ENCODE measurements around the gene MALT1. TPM values are rescaled to one million over a fixed set of nuclear protein-coding genes. Genes with fewer than 3 reads are reported as not detected.
"Not testable (repeated sequence)": the region's sequence is repeated elsewhere in the genome, so short reads cannot be mapped to it uniquely, and the experiment has no call there.

MALT1 gene, protein sequence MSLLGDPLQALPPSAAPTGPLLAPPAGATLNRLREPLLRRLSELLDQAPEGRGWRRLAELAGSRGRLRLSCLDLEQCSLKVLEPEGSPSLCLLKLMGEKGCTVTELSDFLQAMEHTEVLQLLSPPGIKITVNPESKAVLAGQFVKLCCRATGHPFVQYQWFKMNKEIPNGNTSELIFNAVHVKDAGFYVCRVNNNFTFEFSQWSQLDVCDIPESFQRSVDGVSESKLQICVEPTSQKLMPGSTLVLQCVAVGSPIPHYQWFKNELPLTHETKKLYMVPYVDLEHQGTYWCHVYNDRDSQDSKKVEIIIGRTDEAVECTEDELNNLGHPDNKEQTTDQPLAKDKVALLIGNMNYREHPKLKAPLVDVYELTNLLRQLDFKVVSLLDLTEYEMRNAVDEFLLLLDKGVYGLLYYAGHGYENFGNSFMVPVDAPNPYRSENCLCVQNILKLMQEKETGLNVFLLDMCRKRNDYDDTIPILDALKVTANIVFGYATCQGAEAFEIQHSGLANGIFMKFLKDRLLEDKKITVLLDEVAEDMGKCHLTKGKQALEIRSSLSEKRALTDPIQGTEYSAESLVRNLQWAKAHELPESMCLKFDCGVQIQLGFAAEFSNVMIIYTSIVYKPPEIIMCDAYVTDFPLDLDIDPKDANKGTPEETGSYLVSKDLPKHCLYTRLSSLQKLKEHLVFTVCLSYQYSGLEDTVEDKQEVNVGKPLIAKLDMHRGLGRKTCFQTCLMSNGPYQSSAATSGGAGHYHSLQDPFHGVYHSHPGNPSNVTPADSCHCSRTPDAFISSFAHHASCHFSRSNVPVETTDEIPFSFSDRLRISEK
- 22.0 and 23.6 TPM in 2 replicates for total RNA-seq (2014; rRNA removed; shearing (Covaris generic); ENCODE audit: low replicate concordance)

DNA sequence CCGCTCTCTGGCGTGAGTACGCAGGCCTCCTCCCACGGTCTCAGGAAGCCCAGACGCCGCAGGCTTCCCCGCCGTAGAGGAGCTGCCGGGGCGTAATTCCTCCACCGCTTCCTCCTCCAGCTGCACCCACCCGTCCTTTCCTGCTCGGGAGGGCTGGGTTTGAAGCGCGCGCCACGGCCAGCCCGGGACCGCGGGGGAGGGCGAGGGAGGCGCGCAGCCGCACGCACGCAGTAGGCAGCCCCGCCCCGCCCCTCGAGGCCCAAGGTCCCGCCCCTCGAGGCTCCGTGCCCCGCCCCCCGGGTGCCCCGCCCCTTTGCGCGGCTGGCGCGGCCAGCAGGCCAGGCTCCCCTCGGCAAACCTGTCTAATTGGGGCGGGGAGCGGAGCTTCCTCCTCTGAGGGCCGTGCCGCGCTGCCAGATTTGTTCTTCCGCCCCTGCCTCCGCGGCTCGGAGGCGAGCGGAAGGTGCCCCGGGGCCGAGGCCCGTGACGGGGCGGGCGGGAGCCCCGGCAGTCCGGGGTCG lies at the start of gene MALT1:
TSS of gene MALT1 (plus strand) at position 355 of the 521 bp plus-strand sequence. CDS start 179 bp downstream, outside the sequence.
- in situ Hi-C loops (cut with HindIII; ENCODE audit: low pct_unique_long_range_greater_than_20kb, low sequenced_read_pairs), result no loop called here

DNA sequence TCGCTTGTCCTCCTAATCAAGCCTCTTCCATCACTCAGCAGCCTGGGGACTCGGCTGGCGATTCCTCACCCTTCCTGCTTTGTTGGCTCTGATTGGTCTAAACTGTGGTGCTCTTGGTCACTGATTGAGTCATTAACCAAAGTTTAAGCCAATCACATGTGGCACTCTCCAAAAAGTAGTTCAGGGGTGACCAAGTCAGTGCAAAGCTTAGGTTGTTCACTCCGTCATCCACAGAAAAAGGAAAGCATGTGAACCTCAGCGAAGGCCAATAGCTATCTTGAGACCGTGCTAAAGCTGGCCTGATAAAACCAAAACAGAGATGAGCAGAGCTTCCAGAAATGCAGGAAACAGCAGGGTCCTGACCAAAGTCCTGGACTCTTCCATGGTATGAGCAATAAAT lies 47.3 kb upstream of the MALT1 start:
- DNase-seq (ENCODE audit: low read depth), result no peak
- in situ Hi-C loops (cut with HindIII; ENCODE audit: low pct_unique_long_range_greater_than_20kb, low sequenced_read_pairs), result no loop called here

More for the DNA sequence above, at the start of gene MALT1:
- peak; percentile 87 for DNase-seq (ENCODE audit: low read depth)

DNA sequence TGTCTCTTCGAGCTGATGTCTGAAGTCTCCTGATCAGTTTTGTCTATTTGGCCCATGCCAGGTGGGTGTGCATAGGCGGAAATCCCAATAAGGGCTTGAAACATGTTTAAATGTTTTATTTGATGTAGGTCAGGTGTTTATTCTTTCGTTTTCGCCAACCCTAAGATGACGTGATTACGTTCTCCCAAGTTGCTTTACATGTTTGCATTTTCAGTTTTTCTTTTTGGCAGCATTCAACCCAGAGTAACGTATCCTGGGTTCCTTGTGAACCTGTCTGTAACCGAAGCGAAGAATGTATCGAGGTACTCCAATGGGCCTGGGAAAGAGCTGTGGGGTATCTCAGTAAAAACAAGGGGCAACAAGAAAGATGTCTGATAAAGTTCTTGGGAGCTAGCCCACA lies 45.4 kb upstream of the MALT1 start:
- in situ Hi-C loops (cut with HindIII; ENCODE audit: low pct_unique_long_range_greater_than_20kb, low sequenced_read_pairs), result no loop called here
- no peak for DNase-seq (ENCODE audit: low read depth)

DNA sequence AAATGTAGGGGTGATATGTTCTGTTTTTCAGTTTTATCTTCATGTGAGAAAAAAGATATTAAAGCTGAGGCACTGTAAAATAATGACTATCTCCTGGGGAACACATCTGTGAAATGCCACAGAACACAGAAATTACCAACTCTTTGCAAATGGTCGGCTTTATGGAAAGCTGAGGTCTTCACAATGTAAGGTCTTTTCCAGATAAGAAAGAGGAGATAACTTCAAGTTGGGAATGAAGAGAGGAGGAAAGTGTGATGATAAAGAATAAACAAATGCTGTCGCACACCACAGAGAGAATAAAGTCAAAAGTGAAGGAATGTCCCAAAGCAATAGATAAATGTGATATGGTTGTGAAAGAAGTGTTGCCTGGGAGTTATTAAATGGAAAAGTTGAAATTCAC lies 41.2 kb upstream of the MALT1 start:
- in situ Hi-C loops (cut with HindIII; ENCODE audit: low pct_unique_long_range_greater_than_20kb, low sequenced_read_pairs), result no loop called here
- DNase-seq (ENCODE audit: low read depth), result no peak

DNA sequence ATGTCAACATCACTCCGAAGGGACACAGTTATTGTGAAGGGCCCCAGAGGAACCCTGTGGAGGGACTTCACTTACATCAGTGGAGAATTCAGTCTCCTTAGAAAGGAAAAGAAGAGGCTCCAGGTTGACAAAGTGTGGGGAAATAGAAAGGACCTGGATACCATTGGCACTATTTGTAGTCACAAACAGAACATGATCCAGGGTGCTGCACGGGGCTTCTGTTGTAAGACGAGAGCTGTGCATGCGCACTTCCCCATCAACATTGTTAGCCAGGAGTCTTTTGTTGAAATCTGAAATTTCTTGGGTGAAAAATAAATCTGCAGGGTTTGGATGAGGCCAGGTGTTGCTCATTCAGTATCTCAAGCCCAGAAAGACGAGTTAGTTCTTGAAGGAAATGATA lies 40.0 kb upstream of the MALT1 start:
- in situ Hi-C loops (cut with HindIII; ENCODE audit: low pct_unique_long_range_greater_than_20kb, low sequenced_read_pairs), result no loop called here
- no peak for DNase-seq (ENCODE audit: low read depth)

DNA sequence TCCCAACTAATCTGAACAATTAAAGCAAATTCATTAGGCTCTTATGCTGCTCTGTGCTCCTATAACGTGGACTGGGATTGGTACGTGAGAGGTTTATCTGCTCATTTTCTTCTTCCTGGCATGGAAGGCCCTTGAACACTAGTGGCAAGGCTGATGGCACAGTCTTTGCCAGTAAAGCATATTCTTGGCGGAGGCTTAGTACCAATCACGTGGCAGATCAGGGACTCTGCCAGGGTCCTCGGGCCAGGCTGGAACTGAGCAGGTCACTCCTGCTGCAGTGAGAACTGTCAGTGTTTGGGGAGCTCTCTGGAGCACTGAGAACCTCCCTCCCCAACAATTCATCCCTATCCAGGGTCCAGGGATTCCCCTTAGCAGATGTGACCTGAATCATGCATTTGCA lies 38.7 kb upstream of the MALT1 start:
- DNase-seq (ENCODE audit: low read depth), result no peak
- in situ Hi-C loops (cut with HindIII; ENCODE audit: low pct_unique_long_range_greater_than_20kb, low sequenced_read_pairs), result no loop called here

DNA sequence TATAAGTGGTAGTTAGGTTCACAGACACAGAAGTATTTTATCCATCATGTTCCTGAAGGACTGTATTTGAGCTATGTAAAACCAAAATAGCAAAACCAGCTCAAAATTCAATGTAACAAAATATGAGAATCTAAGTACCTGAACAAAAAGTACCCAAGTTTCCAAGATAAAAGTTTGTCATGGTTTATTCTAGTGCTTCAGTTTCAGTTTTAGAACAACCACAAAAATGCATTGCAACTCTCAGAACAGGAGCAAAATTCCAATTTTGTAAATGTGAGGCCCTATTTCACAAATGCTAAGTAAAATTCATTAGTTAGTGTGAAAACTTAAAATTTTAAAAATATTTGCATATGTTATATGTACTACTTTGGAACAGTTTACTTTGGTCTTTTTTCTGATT lies 37.4 kb upstream of the MALT1 start:
- DNase-seq (ENCODE audit: low read depth), result no peak
- in situ Hi-C loops (cut with HindIII; ENCODE audit: low pct_unique_long_range_greater_than_20kb, low sequenced_read_pairs), result no loop called here

DNA sequence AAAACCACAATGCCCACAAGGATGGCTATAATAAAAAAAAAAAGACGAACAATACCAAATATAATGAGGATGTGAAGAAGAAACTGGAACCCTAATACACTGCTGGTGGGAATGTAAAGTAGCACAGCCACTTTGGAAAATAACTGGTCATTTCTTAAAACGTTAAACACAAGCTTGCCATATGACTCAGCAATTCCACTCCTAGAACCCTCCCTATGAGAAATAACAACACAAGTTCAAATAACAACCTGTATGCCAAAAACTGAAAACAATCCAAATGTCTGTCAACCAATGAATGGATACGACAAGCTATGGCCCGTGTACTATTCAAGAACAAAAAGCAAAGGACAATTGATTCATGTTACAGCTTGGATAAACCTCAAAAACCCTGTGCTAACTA lies 35.4 kb upstream of the MALT1 start:
- DNase-seq (ENCODE audit: low read depth), result peak; percentile 9
- in situ Hi-C loops (cut with HindIII; ENCODE audit: low pct_unique_long_range_greater_than_20kb, low sequenced_read_pairs), result no loop called here

DNA sequence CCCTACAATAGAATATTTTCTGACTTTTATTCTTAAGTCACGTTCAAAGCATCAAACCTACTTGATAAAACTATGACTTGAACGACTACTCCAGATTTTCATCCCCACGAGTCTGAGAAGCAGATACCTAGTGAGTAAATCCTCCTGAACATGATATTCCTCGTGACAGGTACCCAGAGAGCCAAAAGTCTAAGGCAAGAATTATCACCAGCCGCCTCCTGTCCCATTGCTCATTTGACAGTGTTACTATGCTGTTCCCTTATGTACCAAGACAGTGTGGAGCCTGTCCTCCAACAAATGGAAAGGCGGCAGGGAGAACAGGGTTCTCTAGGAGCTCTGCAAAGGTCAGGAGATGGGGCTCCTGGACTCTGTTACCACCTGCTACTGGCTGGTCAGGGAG lies 34.1 kb upstream of the MALT1 start:
- in situ Hi-C loops (cut with HindIII; ENCODE audit: low pct_unique_long_range_greater_than_20kb, low sequenced_read_pairs), result no loop called here

DNA sequence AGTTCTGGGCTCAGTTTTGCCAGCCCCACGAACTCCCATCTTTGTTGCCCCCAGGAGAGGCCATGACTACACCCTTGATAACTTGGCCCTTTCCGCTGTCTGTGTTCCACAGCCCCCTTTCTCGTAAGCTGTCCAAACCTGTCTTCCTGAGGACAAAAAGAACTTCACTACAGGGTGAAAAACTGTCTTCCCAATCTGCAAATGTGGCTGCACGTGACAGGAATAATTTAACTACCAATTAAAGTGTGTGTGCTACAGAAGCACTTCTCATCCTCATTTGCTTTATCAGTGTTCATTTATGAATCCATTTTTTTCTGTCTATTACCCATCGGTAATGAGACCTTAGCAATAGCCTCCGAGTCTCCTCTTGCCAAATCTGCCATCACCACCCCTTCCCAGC lies 33.3 kb upstream of the MALT1 start:
- no peak for DNase-seq (ENCODE audit: low read depth)
- in situ Hi-C loops (cut with HindIII; ENCODE audit: low pct_unique_long_range_greater_than_20kb, low sequenced_read_pairs), result no loop called here

More for the DNA sequence above, 34.1 kb upstream of the MALT1 start:
- no peak for DNase-seq (ENCODE audit: low read depth)

DNA sequence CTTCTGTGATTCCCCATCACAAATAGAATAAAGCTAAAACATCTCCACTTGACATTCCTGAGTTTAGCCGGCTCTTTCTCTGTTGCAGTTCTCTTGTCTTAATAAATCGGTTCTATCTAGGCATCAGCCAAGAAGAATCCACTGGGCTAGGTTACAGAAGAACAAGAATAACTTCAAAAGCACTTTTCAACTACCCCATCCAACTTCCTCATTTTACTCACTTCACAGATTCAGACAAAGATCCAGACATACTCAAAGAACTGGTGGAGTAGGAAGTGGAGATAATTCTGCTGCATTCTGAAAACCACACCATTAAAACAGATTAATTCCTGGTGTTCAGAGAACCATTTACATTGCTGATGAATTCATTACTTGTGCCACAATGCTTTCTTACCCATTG lies 32.8 kb upstream of the MALT1 start:
- no peak for DNase-seq (ENCODE audit: low read depth)
- in situ Hi-C loops (cut with HindIII; ENCODE audit: low pct_unique_long_range_greater_than_20kb, low sequenced_read_pairs), result no loop called here

DNA sequence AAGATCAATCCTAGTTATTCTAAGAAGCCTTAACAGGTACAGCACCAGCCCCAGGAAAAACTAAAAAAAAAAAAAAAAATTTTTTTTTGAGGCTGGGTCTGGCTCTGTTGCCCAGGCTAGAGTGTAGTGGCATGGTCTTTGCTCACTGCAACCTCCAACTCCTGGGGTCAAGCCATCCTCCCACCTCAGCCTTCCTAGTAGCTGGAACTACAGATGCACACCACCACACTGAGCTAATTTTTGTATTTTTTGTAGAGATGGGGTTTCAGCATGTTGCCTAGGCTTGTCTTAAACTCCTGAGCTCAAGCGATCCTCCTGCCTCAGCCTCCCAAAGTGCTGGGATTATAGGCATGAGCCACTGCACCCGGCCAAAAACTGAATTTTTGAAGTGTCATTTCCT lies 32.0 kb upstream of the MALT1 start:
- no peak for DNase-seq (ENCODE audit: low read depth)
- in situ Hi-C loops (cut with HindIII; ENCODE audit: low pct_unique_long_range_greater_than_20kb, low sequenced_read_pairs), result no loop called here

DNA sequence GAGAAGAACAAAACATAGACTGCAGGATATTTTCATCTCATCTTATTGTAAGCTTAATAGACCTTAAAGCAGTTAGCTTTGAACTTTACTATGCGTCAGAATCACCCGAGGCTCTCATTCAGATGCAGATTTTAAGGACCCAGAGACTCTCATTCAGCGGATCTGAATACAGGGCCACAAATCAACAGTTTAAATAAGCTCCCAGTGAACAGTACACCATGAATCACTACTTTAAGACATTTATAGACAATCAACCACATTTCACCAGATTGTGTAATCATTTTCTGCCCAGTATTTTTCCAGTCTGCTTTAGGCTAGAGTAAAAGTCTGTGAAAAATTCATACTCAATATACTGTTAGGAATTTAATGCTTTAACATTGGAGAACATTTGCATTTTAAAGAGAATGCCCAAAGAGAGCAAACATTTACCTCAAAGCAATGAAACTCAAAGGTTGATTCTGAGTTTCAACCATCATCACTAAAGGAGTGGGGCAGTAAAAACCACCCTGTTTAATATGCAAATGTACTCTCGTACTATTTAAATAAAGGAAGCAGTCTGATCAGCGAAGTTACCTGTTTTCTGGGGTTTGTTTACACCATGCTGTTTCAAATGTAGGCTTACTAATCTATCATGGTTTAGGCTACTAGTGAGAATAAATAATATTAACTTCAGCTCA lies 31.4 kb upstream of the MALT1 start:
- in situ Hi-C loops (cut with HindIII; ENCODE audit: low pct_unique_long_range_greater_than_20kb, low sequenced_read_pairs), result no loop called here
- no peak for DNase-seq (ENCODE audit: low read depth)

DNA sequence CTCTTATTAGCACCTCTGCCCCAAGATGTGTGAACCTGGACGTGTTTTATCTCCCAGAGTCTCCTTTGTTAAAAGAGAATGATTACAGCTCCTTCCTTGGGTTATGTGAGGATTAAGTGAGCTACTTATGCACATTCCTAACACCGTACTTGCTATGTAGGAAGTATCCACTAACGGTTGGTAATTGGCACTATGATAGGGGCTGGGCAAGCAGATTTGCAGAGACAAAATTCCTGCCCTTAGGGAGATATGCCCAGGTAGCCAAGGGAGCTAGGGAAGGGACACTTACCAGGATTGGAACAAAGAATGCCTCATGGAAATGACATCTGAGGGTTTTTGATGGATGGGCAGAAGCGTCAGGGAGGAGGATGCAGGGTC lies 30.8 kb upstream of the MALT1 start:
- DNase-seq (ENCODE audit: low read depth), result no peak

DNA sequence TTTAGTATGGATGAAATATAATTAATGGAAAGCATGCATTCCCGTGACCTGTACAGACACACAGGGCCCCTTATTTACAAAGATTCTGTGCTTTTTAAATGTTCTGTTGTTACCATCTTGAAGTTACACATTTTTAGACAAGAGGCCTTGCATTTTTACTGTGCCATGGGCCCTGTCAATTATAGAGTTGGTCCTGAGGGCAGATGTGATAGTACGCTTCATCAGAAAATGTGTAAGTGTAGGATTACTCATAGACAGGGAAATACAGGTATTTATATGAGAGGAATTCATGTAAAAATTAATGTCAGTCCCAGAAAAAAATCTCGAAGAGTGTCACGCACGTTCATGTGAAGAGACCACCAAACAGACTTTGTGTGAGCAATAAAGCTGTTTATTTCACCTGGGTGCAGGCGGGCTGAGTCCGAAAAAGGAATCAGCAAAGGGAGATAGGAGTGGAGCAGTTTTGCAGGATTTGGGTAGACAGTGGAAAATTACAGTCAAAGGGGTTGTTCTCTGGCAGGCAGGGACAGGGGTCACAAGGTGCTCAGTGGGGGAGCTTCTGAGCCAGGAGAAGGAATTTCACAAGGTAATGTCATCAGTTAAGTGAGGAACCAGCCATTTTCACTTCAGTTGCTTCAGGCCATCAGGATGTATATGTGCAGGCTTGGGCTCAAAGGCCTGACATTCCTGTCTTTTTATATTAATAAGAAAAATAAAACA lies 30.2 kb upstream of the MALT1 start:
- no peak for DNase-seq (ENCODE audit: low read depth)
- in situ Hi-C loops (cut with HindIII; ENCODE audit: low pct_unique_long_range_greater_than_20kb, low sequenced_read_pairs), result no loop called here

More for the DNA sequence above, 30.8 kb upstream of the MALT1 start:
- in situ Hi-C loops (cut with HindIII; ENCODE audit: low pct_unique_long_range_greater_than_20kb, low sequenced_read_pairs), result no loop called here

DNA sequence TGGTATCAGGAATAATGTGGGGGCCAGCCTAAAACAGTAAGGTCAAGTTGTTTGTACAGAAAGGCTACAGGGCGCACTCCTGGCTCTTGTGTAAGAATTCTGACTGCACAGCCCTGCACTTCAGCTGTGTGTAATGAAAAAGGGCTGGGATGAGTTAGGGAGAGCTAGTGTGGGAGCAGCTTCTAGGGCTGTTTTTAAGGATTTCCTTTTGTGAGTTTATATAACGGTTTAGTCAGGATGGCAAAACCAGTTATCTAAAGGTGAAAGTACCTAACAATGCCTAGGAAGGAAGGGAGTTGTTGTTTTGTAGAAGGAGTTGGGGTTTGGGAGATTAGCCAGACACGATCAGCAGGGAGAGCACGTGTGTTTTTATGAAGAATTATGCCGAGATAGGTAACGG lies 27.7 kb upstream of the MALT1 start:
- DNase-seq (ENCODE audit: low read depth); in situ Hi-C loops (cut with HindIII; ENCODE audit: low pct_unique_long_range_greater_than_20kb, low sequenced_read_pairs): not testable (repeated sequence)

DNA sequence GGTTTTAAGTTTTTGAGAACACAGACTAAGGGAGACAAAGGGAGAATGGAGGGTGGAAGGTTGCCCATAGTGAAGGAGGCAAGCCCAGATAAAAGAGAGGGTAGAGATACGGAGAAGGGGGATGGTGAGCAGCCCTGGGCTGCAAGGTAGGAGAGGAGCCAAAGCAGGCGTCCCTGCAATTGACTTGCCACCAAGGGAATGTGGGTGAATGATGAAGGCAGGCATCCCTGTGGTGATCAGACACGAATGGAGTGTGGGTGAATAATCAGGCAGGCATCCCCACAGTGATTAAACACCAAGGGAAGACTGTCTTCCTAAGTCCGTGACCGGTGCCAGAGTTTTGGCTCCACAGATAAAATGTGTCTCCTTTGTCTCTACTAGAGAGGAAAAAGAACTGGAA lies 25.9 kb upstream of the MALT1 start:
- DNase-seq (ENCODE audit: low read depth), result no peak
- in situ Hi-C loops (cut with HindIII; ENCODE audit: low pct_unique_long_range_greater_than_20kb, low sequenced_read_pairs), result no loop called here

DNA sequence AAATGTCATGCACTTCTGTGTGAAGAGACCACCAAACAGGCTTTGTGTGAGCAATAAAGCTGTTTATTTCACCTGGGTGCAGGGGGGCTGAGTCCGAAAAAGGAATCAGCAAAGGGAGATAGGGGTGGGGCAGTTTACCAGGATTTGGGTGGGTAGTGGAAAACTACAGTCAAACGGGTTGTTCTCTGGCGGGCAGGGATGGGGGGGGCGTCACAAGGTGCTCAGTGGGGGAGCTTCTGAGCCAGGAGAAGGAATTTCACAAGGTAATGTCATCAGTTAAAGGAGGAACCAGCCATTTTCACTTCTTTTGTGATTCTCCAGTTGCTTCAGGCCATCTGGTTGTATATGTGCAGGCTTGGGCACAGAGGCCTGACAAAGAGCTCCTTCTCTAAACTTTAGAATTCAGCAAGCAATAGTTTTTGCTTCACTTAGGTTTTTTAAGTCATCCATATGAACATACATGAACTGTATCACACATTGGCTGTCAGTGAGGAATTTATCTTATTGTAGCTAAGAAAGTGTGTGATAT lies 24.9 kb upstream of the MALT1 start:
- no peak for DNase-seq (ENCODE audit: low read depth)
- in situ Hi-C loops (cut with HindIII; ENCODE audit: low pct_unique_long_range_greater_than_20kb, low sequenced_read_pairs), result no loop called here
